Activated CD8-positive, alpha-beta T cell treated with anti-CD3 and anti-CD28 coated beads, Interleukin-2, amount 10 ng/mL, durations not matched to agents 7 days and 5 days (primary cell): Measurements from ENCODE around the gene CELSR2. TPM values are rescaled to one million over a fixed set of nuclear protein-coding genes. Genes with fewer than 3 reads are reported as not detected.

ENCODE experiments used
- ATAC-seq: fragments of 150-1000 bp; cut with Tn5 transposase; one replicate; pipeline ENCODE4 v1.10.0; 2021; ENCODE audit warnings: moderate library complexity
- CTCF ChIA-PET: fragments of 350-600 bp; sonication (Branson Sonifier 250); formaldehyde crosslinking; loops from one replicate; lab custom pipeline; 2021; ENCODE audit warnings: antibody characterized with exemption; lab: Charles Lee
- POLR2A ChIA-PET: fragments of 350-600 bp; sonication (Branson Sonifier 250); formaldehyde crosslinking; loops from one replicate; lab custom pipeline; 2021; ENCODE audit warnings: antibody characterized with exemption; lab: Charles Lee
- DNase-seq: peaks from one replicate; pipeline ENCODE4 v3.0.0-alpha.2; 2020
- H3K27ac Mint-ChIP-seq: one replicate; pipeline ENCODE4 v1.8.0; 2021; ENCODE audit warnings: mild to moderate bottlenecking, mixed read lengths
- H3K27me3 Mint-ChIP-seq: one replicate; pipeline ENCODE4 v1.8.0; 2021; ENCODE audit warnings: low read depth, mixed read lengths
- H3K36me3 Mint-ChIP-seq: one replicate; pipeline ENCODE4 v1.8.0; 2021; ENCODE audit warnings: low read depth, mixed read lengths
- H3K4me1 Mint-ChIP-seq: one replicate; pipeline ENCODE4 v1.8.0; 2021; ENCODE audit warnings: low read depth, mixed read lengths
- H3K4me3 Mint-ChIP-seq: one replicate; pipeline ENCODE4 v1.8.0; 2021; ENCODE audit warnings: mild to moderate bottlenecking, mixed read lengths
- H3K9me3 Mint-ChIP-seq: one replicate; pipeline ENCODE4 v1.8.0; 2022; ENCODE audit warnings: mixed read lengths; ENCODE audit not compliant: insufficient read depth
- total RNA-seq, 2 experiments: library from RNA; stranded (reverse); gene quantifications; one replicate each; pipeline ENCODE4 v1.2.3, GENCODE V29; 2021

The CELSR2 gene
- total RNA-seq, 2 experiments from 2014 or later, result 4.9 to 5.2 TPM

DNA sequence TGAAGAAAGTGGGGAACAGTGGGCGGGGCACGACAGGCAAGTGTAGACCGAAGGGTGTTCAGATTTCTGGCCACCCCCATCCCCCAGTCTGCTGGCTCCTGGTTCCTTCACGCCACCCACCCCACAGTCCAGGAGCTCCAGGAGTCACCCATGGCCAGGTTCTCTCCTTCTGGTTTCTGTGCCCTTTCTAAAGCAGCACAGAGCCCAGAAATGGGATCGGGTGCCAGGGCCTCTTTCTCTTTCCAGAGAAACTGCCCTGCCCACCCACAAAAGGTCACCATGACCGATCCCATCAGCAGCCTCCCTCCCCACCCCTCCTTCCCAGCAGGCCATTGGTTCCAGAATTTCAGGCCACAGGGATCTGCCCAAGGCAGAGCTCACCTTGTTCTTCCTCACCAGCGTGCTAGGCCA is 3.2 kb upstream of the CELSR2 start:
- peaks cover 12% of the 10 kb centered on the region for H3K4me1 Mint-ChIP-seq
- H3K27me3 Mint-ChIP-seq, result peaks cover 23% of the 10 kb centered on the region
- H3K27ac Mint-ChIP-seq, result no peak overlapping the region
- ChIA-PET POLR2A (no interaction called here), CTCF (interaction anchor here (1.7 to 1.9 kb wide), 2 partner anchors 286 to 287 kb away, joined by 3 to 4 read pairs; no protein-coding TSS in a partner anchor)
- no peaks in the 10 kb centered on the region for H3K9me3 Mint-ChIP-seq
- H3K36me3 Mint-ChIP-seq, result no peaks in the 10 kb centered on the region
- ATAC-seq (no peak), DNase-seq (no peak)
- no peak overlapping the region for H3K4me3 Mint-ChIP-seq

DNA sequence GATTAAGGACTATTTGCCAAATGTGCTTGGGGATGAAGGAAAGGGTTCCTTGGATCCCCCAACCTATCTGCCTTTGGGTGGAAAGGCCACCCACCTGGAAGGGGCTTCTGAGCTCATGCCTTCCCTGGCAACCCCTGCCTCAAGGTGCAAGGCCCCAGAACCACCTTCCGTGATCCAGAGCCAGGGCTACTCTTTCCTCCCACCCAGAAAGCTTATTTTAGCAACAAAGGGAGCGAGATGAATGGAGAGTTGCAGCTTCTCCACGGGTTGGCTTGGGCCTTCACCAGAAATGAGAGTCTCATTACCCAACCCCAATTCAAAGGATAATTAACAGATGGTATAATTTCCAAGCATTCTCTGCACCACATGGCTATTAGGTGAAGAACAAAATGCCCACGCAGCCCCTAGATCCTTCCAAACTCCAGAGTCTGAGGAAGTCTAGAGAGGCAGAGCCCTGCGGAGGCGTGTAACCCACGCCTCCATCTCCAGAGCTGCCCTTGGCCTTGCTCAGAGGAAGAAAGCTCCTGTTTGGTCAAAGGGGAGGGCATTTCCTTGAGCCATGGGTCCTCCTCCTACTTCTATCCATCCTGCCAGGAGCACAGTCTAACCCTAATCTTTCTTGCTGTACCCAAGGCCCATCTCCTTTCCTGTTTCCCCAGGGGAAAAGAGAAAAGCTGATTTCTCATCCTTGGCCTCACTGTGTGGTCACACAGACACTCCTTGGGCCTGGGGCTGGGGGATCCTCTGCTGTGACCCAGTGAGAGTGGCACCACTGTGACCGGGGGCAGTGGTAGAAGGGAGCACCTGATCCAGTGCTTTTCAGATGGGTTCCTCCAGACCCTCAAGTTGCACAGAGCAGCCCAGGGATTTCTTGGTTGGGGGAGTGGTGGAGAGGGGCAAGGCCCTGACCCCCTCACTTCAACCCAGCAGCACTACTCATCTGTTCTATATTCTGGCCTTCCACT is 1.7 kb upstream of the CELSR2 start:
- Mint-ChIP-seq H3K4me1 (peaks cover 7% of the 10 kb centered on the region), H3K4me3 (no peak overlapping the region), H3K36me3 (no peaks in the 10 kb centered on the region), H3K27me3 (peaks cover 12% of the 10 kb centered on the region), H3K27ac (no peak overlapping the region), H3K9me3 (no peaks in the 10 kb centered on the region)
- ChIA-PET CTCF (interaction anchor here (1.4 to 1.9 kb wide), 3 partner anchors 9 to 285 kb away, joined by 3 to 4 read pairs (median 4); no protein-coding TSS in a partner anchor), POLR2A (no interaction called here)
- no peak for DNase-seq
- ATAC-seq, result no peak

DNA sequence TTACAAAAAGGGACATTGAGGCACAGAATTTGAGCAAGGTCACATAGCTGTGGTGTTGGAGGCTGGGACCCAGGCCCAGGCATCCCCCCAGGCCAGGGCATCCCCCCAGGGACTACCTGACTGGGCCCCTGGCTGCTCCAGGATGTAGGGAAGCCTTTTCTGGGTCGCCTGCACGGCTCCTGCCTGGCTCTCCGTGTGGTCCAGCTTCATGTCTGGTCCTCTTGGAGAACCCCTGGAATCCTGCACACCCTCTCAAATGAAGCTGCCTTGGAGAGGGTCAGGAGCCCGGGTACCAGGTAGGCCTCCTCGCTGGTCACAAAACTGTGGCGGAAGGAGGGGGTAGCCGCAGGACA is 919 bp upstream of the CELSR2 start:
- H3K36me3 Mint-ChIP-seq, result no peaks in the 10 kb centered on the region
- no peaks in the 10 kb centered on the region for H3K9me3 Mint-ChIP-seq
- no peak overlapping the region for H3K27ac Mint-ChIP-seq
- H3K4me1 Mint-ChIP-seq, result peaks cover 7% of the 10 kb centered on the region
- no peak for DNase-seq
- CTCF ChIA-PET, result no interaction called here
- ATAC-seq, result no peak
- H3K4me3 Mint-ChIP-seq, result no peak overlapping the region
- POLR2A ChIA-PET, result no interaction called here
- peaks cover 12% of the 10 kb centered on the region for H3K27me3 Mint-ChIP-seq

- POLR2A ChIA-PET, result interaction anchor here (0.6 to 1.3 kb wide), 3 partner anchors 13 to 287 kb away, joined by 3 to 5 read pairs (median 3); partner anchors contain the start of gene PSRC1
- Mint-ChIP-seq H3K9me3 (no peaks in the 10 kb centered on the region), H3K4me3 (peak overlapping the region; percentile 52), H3K36me3 (no peaks in the 10 kb centered on the region), H3K27me3 (peaks cover 8% of the 10 kb centered on the region), H3K27ac (no peak overlapping the region), H3K4me1 (peaks cover 10% of the 10 kb centered on the region)
- CTCF ChIA-PET, result interaction anchor here (0.9 to 1.5 kb wide), 6 partner anchors 9 to 282 kb away, joined by 3 read pairs; no protein-coding TSS in a partner anchor
- ATAC-seq, result peak; percentile 48
- no peak for DNase-seq
Observed at GRCh38 chr1:109249654-109250401, 489 bp downstream of the CELSR2 start.

GRCh38 chr1:109250454-109251276 is 1.3 kb downstream of the CELSR2 start:
- H3K9me3 Mint-ChIP-seq, result no peaks in the 10 kb centered on the region
- H3K36me3 Mint-ChIP-seq, result no peaks in the 10 kb centered on the region
- no peak overlapping the region for H3K27ac Mint-ChIP-seq
- ATAC-seq (no peak), DNase-seq (no peak)
- H3K27me3 Mint-ChIP-seq, result peaks cover 6% of the 10 kb centered on the region
- CTCF ChIA-PET, result interaction anchor here (0.9 to 1.5 kb wide), 4 partner anchors 10 to 281 kb away, joined by 3 read pairs; no protein-coding TSS in a partner anchor
- H3K4me3 Mint-ChIP-seq, result peak overlapping the region; percentile 52
- peaks cover 10% of the 10 kb centered on the region for H3K4me1 Mint-ChIP-seq
- POLR2A ChIA-PET, result interaction anchor here (0.6 to 1.3 kb wide), 3 partner anchors 14 to 288 kb away, joined by 3 to 5 read pairs (median 3); partner anchors contain the start of gene PSRC1

DNA sequence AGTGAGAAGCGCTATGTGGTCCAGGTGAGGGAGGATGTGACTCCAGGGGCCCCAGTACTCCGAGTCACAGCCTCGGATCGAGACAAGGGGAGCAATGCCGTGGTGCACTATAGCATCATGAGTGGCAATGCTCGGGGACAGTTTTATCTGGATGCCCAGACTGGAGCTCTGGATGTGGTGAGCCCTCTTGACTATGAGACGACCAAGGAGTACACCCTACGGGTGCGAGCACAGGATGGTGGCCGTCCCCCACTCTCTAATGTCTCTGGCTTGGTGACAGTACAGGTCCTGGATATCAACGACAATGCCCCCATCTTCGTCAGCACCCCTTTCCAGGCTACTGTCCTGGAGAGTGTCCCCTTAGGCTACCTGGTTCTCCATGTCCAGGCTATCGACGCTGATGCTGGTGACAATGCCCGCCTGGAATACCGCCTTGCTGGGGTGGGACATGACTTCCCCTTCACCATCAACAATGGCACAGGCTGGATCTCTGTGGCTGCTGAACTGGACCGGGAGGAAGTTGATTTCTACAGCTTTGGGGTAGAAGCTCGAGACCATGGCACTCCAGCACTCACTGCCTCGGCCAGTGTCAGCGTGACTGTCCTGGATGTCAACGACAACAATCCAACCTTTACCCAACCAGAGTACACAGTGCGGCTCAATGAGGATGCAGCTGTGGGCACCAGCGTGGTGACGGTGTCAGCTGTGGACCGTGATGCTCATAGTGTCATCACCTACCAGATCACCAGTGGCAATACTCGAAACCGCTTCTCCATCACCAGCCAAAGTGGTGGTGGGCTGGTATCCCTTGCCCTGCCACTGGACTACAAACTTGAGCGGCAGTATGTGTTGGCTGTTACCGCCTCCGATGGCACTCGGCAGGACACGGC is 2.2 kb downstream of the CELSR2 start:
- peaks cover 10% of the 10 kb centered on the region for H3K4me1 Mint-ChIP-seq
- ChIA-PET CTCF (interaction anchor here (2.2 kb wide), 1 partner anchor 281 kb away, joined by 6 read pairs; no protein-coding TSS in a partner anchor), POLR2A (no interaction called here)
- no peaks in the 10 kb centered on the region for H3K36me3 Mint-ChIP-seq
- no peak overlapping the region for H3K4me3 Mint-ChIP-seq
- DNase-seq (no peak), ATAC-seq (no peak)
- no peaks in the 10 kb centered on the region for H3K9me3 Mint-ChIP-seq
- H3K27me3 Mint-ChIP-seq, result peaks cover 6% of the 10 kb centered on the region
- no peak overlapping the region for H3K27ac Mint-ChIP-seq

- ChIA-PET POLR2A (no interaction called here), CTCF (interaction anchor here (2.2 kb wide), 1 partner anchor 280 kb away, joined by 6 read pairs; no protein-coding TSS in a partner anchor)
- H3K27ac Mint-ChIP-seq, result no peak overlapping the region
- H3K4me1 Mint-ChIP-seq, result peaks cover 10% of the 10 kb centered on the region
- no peak overlapping the region for H3K4me3 Mint-ChIP-seq
- no peak for ATAC-seq
- H3K27me3 Mint-ChIP-seq, result peaks cover 4% of the 10 kb centered on the region
- H3K36me3 Mint-ChIP-seq, result no peaks in the 10 kb centered on the region
- H3K9me3 Mint-ChIP-seq, result no peaks in the 10 kb centered on the region
- DNase-seq, result no peak
Observed at GRCh38 chr1:109252167-109252892, 3.0 kb downstream of the CELSR2 start.

GRCh38 chr1:109252893-109253802 is 3.8 kb downstream of the CELSR2 start:
- Mint-ChIP-seq H3K4me3 (no peak overlapping the region), H3K4me1 (peaks cover 14% of the 10 kb centered on the region), H3K27me3 (peaks cover 2% of the 10 kb centered on the region), H3K27ac (no peak overlapping the region), H3K36me3 (no peaks in the 10 kb centered on the region), H3K9me3 (no peaks in the 10 kb centered on the region)
- ATAC-seq (no peak), DNase-seq (no peak)
- ChIA-PET CTCF (interaction anchor here (0.9 to 2.2 kb wide), 5 partner anchors 12 to 279 kb away, joined by 3 to 6 read pairs (median 3); no protein-coding TSS in a partner anchor), POLR2A (no interaction called here)
